SK-N-SH (cell line): Measurements from ENCODE around the gene ZNF705A.
"Not testable (repeated sequence)": the region's sequence is repeated elsewhere in the genome, so short reads cannot be mapped to it uniquely, and the experiment has no call there.

Experiments
- CHD2 ChIP-seq: fragments of 150-350 bp; IDR thresholded peaks from 2 replicates; pipeline ENCODE4 v1.6.1; 2018; ENCODE audit warnings: low read length; ENCODE audit not compliant: partially characterized antibody
- CTCF ChIP-seq: fragments of 200-600 bp; sonication (generic); IDR thresholded peaks from 2 replicates; pipeline ENCODE4 v1.6.1; 2017; ENCODE audit warnings: antibody characterized with exemption, mild to moderate bottlenecking, moderate library complexity
- ELF1 ChIP-seq: IDR thresholded peaks from 2 replicates; pipeline ENCODE4 v1.4.0; 2012
- JUND ChIP-seq: IDR thresholded peaks from 2 replicates; pipeline ENCODE4 v1.4.0; 2012
- REST ChIP-seq: IDR thresholded peaks from 2 replicates; pipeline ENCODE4 v1.6.1; 2012; ENCODE audit warnings: mild to moderate bottlenecking, low read depth, low read length, moderate library complexity
- SIN3A ChIP-seq: IDR thresholded peaks from 2 replicates; pipeline ENCODE4 v1.6.1; 2012; ENCODE audit warnings: low read depth, mild to moderate bottlenecking, low read length, moderate library complexity, borderline replicate concordance
- YY1 ChIP-seq: IDR thresholded peaks from 2 replicates; pipeline ENCODE4 v1.4.0; 2012; ENCODE audit warnings: low read depth, mild to moderate bottlenecking

- not testable (repeated sequence) for TF ChIP-seq JUND, ELF1, YY1, REST, CHD2, CTCF, SIN3A
Observed at GRCh38 chr12:8172911-8173310, 16.1 kb downstream of the ZNF705A start.
